Activated CD4-positive, CD25-positive, alpha-beta regulatory T cell treated with anti-CD3 and anti-CD28 coated beads, Interleukin-2, amount 50 U/mL, for 24 hours (primary cell): Measurements from ENCODE around the gene ARHGEF10L.

Experiments used
- ATAC-seq, 2 donors: fragments of 150-1000 bp; cut with Tn5 transposase; one replicate each; pipeline ENCODE4 v1.10.0; 2021; ENCODE audit warnings: mild to moderate bottlenecking in 1 of 2, moderate library complexity in 1 of 2

Gene ARHGEF10L

DNA sequence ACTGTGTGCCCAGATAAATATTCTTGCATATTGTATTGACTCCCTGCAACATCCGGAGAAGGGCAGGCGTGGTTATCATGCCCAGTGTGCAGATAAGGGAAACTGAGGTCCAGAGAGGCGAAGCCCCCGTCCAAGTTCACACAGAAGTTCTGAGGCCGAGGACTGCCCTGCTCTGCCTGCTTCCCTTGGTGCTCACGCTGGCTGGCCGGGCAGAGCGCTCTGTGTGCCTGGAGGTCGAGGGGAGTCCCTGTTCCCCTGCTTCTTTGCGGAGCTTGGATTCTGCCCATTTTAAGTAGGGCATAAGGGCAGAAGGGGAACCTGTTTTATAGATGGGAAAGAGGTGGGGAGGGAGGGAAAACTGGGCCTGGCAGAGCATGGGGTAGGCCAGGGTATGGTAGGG, 122.8 kb downstream of the ARHGEF10L start:
- no peak for ATAC-seq

DNA sequence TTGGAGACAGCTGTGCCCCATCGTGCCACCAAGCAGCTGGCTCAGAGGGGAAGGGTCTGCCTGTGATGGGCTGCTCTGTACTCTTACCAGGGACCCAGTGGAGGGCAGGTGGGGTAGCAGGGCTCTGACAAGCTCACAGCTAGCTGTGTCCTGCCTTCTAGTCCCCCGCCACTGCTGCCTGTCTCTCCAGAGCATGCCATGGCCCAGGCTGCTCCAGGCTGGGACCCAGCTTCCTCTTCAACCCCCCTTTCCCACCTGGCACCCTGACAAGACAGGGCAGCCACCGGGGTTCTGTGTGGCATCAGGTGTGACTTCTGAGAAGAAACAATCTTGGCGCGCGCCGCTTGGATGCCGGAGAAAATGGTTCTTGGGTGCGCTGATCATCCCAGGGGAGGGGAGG, 123.3 kb downstream of the ARHGEF10L start:
- no peak for ATAC-seq

DNA sequence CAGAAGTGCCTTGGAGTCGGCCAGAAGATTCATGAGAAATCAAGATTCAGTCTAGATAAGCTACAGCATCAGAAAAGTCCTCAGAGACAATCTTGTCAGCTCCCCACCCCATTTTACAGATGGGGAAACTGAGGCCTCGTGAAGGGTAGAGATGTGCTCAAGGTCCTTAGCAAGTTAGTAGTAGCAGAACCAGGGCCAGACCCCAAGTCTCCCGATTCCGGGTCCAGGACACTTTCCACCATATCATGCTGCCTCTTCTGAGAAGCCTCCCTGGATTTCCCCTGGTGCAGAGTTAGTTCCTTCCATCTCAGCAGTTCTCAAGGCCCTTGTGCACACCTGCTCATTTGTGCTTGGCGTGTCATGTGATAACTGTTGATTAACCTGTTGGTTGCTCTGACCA, 124.1 kb downstream of the ARHGEF10L start:
- ATAC-seq, result no peak

DNA sequence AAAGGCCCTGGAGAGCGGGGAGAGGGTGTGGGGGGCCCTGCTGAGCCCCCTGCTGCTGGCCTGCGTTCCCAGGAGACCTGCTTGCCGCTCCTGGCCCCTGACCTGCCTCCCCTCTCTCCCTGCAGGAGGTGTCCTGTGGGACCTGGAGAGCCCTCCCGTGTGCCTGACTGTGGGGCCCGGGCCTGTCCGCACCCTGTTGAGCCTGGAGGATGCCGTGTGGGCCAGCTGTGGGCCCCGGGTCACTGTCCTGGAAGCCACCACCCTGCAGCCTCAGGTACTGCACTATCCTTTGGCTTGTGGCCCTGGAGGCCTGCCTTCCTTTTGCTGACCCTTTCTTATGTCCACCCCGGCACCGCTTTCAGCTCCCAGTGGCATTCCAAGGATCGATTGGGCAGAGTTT, 124.8 kb downstream of the ARHGEF10L start:
- no peak for ATAC-seq

DNA sequence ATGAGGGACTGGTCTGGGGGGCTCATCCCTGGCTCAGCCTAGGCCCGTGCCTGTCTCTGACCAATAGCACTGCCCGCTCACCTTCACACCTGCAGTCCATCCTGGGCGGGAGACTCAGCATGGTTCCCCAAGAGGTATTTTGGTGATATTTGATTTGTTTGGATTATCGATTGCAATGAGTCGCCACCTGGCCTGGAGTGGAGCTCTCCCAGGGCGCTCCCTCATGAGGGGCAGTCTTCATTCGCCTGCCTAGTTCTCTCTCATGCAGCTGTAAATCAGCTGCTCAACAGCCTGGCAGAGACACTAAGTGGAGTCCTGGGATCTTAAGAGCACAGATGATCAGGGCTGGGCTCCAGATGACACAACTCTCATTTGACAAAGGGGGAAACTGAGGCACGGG, 125.6 kb downstream of the ARHGEF10L start:
- ATAC-seq, result no peak

DNA sequence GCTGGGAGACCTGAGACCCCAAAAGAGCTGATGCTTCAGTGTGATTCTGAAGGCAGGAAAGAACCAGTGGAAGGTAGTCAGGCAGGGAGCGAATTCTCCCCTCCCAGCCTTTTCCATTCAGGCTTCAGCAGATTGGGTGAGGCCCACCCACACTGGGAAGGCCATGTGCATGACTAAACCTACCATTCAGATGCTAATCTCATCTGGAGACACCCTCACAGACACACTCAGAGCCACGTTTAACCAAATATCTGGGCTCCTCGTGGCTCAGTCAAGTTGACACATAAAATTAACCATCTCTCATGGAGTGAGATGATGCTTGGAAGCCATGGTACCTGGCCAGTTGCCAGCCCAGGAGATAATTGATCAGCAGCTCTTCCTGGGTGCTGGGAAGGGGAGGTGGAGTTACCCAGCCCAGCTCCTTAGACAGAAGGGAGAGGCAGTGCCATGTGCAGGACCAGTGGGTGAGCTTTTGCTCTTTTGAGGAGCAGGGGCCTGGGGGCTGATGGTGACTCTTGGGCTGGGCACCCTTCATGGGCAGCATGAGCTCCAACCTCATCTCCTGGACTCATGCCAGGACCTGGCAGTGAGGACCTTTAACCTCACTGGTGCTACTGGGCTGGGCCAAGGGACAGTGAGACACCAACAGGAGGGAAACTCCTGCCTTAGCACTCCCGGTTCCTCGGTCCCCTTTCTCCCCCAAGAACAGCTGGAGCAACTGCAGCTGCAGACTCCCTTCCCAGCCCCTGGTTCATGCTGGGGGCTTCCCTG, 126.6 kb downstream of the ARHGEF10L start:
- ATAC-seq, result no peak

DNA sequence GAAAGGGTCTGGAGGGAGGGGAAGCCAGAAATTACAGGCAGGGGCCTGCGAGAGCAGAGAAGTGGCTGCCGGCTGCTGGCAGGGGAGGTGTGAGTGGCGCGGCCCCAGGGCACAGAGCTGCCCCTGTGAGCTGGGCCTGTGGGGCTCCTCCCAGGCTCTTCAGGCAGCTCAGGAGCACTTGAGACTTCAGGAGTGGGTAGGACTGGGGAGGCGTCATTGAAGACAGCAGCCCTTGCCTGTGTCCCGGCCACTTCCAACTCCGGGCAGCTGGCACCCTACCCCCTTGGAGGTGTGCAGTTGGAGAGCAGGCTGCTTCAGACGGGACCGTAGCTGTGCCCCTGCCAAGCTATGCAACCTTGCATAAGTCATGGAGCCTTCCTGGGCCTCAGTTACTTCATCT, 128.1 kb downstream of the ARHGEF10L start:
- ATAC-seq, result no peak

DNA sequence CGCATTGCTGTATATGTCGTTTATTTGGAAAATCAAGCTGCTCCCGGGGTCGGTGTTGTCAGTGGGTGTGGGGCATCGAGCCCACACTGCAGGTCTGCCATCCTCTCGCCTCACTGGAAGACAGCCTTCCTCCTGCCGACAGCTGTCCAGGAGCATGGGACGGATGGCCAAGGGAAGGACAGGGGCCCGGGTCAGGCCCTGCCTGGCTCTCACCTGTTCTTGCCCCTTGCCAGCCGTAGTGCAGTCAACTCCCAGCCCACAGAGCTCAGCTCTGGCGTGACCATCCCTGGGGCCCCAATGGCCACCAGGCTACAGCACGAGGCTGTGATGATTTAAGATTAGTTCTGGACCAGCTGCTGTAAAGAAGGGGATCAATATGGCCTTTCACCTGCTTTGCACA, 128.7 kb downstream of the ARHGEF10L start:
- ATAC-seq, result no peak

DNA sequence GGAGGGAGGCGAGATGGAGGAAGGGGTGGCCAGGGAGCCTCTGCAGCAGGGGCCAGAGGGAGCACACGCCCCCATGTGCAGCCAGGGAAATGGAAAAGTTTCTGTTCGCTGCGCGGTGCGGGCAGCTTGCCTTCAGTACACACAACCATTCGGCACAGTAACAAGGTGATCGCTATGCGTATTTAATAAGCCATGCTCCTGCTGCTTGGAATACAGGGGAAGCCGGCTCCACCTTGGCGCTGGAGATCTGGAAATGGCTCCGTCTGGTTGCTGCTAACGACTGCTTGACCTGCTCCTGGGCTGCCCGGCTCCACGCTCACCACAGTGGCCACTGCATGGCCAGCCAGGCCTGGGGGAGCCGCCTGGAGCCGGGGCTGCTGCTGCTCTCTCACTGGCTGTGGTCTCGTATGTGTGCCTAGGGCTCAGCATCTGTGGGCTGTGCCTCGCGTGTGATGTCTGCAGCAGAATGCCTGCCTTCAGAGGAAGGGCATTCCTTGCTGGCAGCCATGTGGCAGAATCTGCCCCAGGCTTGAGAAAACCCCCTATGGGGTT, 129.2 kb downstream of the ARHGEF10L start:
- no peak for ATAC-seq

DNA sequence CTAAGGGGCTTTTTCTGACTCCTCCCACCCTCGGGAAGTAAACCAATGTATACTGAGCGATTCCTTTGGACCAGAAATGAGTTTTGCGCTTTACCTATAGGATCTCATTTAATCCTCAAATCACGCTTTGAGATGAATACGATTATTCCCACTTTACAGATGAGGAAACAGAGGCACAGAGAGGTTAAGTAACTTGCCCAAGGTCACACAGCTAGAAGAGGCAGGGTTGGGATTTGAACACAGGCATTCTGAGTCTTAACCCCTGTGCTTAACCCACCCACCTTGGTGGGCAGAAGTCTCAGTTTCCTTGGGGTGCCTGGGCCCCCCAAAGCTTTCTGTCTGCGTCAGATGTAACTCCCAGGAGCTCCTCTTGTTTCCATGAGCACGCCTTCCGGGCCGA, 129.8 kb downstream of the ARHGEF10L start:
- no peak for ATAC-seq

DNA sequence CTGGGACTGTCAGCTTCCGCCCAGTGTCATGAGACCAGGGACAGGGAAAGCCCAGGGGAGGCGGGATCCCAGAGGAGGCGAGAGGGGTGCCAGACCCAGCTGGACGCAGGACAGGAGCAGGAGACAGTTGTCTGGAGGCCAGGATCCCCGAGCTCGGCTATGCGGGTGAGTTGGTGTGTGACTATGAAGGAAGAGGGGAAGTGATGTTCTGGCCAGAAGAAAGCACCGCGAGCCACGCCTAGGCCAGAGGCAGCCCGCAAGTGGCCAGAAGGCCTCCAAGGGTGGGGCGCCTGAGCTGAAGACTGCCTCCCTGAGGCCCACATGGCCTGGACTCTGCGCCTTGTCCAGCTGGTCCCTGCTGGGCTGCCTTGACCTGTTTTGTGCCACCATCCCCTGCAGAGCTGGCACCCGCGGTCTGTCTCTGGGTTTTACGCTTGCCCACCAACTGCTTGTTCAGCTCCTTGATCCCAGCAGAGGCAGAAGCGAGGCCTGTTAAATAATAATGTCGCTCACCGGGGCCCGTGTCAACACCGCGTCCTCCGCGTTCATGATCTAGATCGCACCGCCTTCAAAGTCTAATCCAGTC, 130.5 kb downstream of the ARHGEF10L start:
- ATAC-seq, result no peak

DNA sequence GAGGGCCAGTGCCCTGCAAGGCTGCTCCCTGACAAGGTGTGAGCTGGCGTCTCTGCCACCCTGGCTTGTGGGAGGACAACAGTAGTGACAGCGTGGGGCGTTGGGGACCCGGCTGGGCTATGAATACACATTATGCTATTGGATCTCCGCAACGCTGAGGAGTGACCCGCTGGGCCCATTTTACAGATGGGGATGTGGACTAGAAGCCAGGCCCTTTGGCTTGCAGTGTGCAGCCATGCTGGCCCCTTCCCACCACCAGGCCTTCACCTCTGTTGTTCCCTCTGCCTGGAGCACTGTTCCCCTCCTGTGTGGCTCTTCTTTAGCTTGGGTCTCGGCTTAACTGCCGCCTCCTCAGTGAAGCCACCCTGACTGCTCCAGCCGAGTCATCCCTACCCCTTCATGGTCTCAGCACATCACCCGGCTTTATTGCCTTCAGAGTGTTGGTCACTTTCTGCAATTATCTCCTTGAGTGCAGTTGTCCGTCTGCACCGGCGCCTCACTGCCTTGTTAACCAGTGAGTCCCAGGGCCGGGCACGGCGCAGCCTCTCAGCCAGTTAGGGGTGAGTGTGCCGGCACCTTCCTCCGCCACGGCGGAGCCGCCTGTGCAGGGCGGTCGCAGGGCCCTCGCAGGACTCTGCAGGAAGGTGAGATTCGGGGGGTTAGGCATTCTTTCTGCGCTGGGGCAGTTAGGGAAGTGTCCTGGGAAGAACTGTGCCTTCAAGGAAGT, 131.3 kb downstream of the ARHGEF10L start:
- ATAC-seq, result no peak

DNA sequence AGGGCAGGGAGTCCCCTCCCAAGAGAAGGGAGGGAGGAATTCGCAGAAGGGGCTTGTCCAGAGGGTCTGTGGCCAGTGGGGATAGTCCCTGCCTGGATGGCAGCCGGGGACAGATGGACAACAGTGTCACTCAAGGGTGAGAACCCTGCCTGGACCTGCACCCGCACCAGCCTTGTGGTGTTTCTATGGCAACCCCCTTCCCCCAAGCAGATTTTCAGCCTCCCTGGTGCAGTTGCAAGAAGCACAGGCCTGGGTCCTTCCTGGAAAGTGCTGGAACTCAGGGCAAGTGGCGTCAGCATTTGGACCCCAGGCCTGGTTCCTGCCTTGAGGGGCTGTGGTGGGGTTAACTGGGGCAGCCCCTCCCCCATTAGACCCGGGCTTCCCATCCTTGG, 131.8 kb downstream of the ARHGEF10L start:
- ATAC-seq, result no peak

DNA sequence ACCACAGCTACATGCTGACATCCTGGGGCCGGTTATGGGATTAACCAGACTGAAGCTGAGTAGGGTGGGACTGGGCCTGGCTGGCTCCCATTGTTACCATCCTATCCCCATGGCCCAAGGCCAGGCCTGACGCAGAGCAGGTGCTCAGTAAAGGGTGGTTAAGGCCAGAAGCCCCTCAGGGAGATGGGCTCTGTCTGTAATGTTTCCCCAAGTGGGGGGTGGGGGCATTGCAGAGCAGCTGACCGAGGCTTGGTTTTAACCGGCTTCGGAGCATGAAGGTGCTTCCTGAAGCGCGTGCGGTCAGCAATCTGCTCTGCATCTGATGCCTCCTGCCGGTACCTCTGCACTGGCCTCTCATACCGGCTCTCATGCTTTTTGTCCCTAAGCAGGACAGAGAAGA, 132.2 kb downstream of the ARHGEF10L start:
- no peak for ATAC-seq

DNA sequence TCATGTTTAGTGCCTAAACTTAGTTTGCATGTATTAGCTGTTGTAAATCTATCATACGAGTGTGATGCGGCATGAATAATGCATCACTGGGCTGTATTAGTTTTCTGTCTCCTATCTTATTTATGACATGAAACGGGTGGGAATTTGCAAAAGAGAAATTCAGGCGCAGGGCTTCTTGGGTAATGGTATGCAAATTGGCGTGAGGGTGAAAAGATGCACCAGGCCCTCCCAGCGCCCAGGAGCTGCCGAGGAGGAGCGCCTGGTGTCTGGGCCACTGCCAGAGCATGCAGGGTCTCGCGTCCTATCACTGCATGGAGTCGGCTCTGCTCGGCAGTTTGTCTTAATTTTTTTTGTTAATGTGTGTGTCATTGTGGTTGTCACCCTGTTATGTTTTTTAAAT, 132.7 kb downstream of the ARHGEF10L start:
- ATAC-seq, result no peak

DNA sequence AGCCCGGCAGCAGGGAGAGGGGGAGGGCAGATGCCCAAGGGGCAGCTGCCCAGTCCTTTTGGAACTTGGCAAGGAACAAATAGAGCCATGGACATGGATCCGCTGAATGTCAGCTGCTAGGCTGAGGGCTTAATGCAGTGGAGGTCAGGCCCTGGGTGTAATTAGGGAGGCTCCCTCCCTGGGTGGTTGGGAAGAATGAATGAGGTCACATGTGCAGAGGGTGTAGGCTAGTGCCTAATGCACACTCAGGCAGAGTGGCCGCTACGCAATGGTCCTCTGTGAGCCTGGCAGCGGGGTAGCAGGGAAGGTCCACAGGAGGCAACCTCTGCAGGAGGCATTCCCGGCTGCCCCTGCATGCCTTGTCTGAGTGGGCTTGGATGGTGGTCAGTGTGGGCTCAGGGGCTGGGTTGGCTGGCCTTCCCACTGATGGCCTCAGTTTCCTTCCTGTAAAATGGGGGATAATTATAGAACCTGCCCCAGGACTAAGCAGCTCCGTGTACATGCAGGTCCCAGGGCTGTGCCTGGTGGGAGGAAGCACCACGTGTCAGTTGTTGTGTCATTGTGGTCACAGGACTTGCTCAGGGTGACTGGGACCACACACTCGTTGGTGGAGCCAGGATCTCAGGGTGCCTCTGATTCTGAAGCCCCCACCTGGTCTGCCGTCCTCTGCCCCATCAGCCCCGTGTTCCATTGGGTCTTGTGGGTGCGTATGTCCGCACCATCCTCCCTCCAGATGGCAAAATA, 134.0 kb downstream of the ARHGEF10L start:
- ATAC-seq, result no peak

DNA sequence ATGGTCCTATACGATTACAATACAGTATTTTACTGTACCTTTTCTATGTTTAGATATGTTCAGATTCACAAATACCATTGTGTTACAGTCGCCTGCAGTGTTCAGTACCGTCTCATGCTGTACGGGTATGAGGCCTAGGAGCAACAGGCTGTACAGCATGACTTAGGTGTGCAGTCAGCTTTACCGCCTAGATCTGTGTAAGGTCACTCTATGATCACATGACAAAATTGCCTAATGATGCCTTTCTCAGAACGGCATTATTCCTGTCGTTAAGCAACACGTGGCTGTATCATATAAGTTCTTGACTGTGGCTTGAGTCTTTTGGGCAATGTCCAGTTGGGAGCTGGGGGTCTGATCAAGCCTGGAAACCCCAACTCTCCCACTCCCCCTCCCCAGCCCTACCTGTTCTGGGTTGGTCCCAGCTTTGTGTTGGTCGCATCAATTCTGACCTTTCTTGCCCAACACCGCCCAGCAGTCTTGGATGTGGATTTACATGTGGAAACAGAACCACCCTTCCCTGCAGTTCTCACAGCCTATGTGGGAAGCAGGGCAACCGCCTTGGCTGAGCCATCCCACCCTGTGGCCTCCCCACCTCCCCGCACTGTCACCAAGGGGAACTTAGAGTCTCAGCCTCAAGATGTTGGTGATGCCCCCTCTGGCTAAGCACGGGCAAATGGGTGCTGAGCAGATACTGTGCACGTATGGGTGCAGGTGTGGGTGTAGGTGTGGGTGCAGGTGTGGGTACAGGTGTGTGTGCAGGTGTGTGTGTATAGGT, 135.4 kb downstream of the ARHGEF10L start:
- no peak for ATAC-seq

DNA sequence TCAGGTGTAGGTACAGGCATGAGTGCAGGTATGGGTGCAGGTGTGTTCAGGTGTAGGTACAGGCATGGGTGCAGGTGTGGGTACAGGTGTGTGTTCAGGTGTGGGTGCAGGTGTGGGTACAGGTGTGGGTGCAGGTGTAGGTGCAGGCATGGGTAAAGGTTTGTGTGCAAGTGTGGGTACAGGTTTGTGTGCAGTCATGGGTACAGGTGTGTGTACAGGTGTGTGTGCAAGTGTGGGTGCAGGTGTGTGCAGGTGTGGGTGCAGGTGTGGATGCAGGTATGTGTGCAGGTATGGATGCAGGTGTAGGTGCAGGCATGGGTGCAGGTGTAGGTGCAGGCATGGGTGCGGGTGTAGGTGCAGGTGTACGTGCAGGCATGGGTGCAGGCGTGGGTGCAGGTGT, 136.2 kb downstream of the ARHGEF10L start:
- no peak for ATAC-seq

DNA sequence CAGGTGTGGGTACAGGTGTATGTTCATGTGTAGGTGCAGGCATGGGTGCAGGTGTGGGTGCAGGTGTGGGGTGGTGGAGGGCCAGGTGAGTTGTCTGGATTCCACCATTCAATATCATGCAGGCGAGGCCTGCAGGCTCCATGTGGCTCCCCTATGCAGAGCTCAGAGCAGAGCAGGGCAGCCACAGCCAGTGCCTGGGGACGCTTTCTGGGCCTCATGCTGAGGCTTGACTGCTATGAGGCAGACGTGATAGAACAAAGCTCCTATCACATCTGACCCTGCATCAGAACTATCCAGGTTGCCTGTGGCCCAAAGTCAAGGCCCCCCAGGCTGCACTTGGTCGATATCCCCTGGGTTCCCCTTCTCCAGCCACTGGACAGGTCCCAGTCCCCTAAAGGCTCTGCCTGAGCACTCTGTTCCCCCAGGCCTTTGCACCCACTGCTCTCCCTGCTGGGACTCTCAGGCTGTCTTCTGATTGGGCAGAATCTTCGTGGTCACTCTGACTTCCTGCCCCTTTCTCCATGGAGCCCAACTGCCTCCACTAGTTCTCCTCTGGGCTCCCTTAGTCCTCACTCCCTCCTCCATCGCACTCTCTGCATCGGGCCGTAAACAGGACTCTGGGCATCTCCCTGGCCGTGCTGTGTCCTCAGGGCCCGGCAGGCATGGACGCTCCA, 137.0 kb downstream of the ARHGEF10L start:
- no peak for ATAC-seq

DNA sequence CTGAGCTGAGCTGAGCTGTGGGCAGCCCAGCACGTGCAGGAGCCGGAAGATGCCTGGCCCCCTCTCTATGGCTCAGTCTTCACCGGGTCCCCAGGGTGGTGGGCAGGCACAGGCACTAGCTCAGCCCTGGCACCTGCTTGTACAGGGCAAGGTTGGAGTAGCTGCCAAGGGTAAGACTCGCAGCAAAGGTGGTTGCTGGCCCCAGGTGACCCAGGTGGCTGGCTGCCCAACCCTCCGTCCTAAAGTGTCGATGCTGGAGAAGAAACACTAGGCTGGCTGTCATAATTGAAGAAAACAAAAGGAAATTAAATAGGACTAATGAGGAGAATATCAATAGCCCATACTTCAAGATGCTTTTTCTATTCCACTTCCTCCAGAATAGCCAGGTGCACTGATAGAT, 138.5 kb downstream of the ARHGEF10L start:
- no peak for ATAC-seq

DNA sequence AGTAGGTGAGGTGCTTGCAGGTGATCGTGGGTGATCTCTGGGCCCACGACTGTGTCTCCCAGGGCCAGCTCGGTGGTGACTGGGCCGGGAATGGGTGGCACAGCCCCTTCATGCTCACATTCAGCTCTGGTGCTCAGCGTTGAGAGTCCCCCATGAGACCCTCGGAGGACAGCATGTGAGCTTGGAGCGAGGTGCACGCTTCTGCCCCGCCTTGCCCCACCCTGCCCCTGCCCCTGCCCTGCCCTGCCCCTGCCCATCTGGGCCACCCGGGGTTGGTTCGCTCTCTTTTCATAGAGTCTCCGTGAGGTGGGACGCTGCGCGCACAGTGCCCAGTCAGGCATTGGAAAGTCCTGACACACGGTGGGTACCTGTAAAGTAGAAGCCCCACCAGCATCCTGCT, 140.4 kb downstream of the ARHGEF10L start:
- ATAC-seq, result no peak

DNA sequence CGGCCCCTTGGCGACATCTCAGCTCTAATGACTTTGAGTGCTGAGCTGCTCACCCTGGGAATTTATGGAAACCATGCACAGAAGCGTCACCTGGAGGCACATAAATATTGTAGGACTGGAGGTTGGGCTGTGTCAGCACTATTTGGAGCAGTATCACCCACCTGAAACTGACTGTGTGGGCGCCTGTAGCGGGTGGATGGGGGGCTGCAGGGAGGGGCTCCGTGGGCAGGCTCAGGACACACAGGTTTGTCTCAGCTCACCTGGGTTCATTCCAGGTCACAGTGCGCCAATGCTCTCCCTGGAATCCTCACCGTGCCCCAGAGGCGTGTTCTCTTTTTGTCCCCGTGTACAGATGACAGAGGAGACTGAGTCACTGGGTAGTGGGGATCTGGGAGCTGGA, 140.8 kb downstream of the ARHGEF10L start:
- ATAC-seq, result no peak
